ENCODE data around the gene SMARCC1.

SMARCC1 gene

DNA sequence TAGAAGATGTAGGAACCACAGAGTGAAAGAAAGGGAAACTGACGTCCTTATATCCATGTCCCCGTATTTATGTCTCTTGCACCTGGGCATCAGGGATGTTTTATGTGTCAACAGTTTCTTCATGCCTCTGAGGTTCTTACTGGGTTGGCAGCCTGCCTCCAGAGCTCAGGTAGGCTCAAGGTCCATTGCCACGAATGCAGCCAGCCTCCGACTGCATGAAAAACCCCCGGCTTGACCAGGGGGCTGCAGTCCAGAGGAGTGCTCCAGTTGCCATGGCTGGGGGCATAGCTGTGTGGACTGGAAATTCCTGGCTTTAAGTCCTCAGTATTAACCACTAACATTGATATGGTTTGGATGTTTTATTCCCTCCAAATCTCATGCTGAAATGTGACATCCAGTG is 200.3 kb downstream of the SMARCC1 start:
- DNase-seq: no peak

DNA sequence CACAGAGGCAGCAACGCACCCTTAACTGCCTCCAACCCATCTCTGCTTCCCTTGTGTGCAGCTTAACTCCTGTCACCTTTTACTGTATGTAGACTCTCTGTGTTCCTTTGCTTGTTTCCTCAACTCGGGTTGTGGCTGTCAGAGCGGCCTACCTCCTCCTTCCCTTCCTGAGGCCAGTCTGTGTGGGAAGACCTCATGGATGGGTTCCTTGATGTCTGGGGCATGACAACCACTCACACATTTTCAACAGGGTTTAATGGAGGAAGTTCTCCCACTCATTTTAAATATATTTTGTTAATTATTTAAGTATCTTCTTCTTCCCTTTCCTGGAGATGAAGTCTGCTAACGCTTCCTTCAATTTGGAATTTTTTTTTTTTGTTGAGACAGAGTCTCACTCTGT is 201.2 kb downstream of the SMARCC1 start:
- no peak for DNase-seq

DNA sequence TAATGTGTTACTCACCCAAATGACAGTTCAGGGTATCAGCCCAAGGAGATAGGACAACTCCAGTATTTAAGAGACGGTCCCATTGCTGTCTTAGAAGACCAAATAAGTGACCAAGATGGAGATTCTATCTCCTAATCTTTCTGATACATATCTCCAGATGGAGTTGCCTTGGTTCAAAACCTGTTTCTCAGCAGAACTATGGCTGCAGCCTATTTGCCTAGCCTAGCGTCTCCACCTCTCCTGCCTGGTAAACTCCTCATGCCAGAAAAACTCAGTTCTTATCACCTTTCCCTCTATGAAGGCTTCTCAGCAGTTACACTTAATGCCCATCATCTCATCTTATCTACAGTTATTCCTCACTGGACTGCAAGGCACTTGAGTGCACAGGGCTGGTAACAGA is 201.8 kb downstream of the SMARCC1 start:
- DNase-seq: no peak

DNA sequence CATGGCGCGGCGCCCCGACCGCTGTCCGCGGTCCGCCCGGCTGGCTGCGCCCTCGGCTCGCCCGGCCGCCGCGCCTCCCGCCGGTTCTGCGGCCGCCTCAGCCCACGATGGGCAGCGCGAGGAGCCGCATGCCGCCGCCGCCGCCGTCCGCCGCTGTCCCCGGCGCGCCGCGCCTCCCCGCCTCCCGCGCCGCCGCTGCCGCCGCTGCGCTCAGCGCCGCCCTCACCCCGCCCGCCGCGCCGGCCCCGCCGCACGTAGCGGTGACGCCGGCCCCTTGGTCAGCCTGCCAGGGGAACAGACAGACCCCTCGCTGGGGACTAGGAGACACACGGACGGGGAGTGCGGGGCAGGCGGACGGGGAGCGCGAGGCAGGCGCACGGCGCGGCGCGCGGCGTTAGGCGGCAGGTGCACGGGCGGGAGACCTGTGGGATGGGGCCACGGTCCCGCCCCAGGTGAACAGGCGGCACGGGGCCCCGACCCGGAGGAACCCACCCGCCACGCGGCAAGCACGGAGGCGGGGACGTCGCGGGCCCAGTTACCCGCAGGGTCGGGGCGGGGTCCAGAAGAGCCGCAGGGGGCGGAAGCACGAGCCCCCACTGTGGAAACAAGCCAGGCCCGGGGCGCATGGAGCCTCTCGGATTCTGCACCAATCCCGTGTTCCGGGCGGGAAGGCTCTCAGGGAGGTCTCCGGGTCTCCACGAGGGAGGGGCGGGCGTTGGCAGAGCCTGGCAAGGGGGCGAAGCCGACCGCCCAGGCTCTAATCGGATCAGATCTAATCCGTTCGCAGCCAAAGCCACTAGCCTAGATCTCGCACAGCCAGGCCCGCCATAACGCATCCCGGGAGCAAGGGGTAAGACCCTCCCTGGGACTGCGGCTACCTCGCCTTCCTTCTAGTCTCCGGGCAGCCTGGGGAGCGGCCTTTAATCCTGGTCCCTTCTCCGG is 202.7 kb downstream of the SMARCC1 start, which contains the start of gene CSPG5:
Gene CSPG5 (minus strand): TSS at position 175 of the 942 bp plus-strand sequence. CDS start 172 bp downstream, at position 3.
- DNase-seq: peak; percentile 46

DNA sequence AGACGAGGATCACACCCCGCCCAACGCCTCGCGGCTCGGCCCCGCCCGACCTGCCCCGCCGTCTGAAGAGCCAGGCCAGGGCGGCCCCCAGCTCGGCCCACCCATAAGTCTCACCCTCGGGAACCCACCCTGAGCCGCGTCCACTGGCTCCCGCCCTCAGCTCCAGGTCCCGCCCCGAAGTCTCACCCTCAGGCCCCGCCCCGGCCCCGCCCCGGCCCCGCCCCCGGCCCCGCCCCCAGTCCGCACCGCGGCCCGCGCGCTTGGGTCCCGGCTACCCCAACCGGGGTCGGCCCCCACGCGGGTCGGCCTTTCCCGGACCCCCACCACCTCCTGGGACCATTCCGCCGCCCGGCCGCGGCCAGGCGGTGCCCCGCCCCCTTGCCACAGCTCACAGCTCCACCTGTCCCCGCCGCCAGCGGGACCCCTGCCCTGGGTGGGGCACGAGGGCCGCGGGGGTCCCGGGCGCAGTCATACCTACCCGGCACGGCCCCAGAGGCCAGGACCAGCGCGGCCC is 203.5 kb downstream of the SMARCC1 start:
- DNase-seq: peak; percentile 36

DNA sequence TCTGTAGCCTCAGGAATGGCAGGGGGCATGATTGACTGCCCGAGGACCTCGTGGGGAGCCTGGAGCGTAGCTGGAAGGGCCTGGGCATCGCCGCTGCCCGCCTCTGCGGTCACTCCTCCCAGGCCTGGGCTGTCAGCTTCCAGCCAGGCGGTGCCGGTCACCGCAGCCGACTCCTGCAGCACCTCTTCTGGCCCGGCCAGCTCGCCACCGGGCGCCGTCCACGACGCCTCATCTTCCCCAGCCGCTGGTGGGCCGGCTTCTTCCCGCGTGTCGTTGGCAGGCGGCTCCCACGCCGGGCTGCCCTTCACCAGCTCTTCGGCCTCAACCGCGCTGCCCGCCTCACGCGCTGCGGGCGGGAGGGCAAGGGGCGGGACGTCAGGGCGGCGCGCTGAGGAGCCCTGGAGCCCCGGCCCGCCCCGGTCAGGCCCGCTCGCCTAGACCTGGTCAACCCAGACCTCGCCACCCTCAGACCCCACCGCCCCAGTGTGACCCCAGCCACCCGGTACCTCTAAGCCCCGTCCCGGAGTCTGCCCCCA is 204.0 kb downstream of the SMARCC1 start:
- no peak for DNase-seq

DNA sequence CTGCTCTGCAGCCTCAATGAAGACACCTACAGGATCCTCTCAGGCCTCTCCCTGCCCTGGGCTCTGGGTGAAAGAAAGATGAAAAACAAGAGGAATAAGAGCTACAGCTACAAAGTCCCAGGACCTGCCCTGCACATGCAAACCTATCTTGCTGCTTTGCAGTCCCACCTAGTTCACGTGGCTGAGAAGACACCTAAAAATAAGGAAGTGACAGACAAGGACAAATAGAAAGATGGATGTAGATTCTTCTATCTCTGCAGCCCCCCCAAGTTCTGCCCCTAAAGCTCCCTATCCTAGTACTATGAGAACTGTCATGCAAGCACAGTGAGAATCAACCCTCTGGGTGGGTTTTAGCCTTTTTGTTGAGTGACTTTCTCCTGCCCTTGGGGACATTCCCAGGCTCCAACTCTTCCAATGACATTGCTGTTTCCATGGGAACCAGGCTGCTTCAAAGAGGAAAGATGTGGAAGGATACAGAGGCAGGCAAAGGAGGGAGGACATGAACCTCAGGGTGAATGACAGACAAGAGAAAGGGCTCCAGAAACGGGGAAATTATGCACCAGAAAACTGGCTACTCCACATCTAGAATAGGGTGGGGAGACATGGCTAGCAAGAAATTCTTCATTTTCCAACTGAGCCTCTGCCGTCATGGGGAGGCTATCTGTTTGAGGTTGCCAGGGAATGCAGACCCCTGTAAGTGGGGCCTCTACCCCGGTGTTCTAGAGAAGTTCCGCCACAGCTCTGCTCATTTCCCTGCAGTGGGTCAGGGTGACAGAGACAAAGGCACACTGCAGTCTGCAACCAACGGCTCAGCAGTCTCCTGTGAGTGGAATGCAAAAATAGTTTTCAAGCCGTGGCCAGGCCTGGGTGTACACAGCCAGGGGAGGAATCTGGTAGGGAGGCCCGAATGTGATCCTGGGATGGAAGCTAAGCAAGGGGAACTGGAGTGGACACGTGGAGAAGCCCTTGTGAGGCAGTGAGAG is 208.2 kb downstream of the SMARCC1 start:
- DNase-seq: no peak

DNA sequence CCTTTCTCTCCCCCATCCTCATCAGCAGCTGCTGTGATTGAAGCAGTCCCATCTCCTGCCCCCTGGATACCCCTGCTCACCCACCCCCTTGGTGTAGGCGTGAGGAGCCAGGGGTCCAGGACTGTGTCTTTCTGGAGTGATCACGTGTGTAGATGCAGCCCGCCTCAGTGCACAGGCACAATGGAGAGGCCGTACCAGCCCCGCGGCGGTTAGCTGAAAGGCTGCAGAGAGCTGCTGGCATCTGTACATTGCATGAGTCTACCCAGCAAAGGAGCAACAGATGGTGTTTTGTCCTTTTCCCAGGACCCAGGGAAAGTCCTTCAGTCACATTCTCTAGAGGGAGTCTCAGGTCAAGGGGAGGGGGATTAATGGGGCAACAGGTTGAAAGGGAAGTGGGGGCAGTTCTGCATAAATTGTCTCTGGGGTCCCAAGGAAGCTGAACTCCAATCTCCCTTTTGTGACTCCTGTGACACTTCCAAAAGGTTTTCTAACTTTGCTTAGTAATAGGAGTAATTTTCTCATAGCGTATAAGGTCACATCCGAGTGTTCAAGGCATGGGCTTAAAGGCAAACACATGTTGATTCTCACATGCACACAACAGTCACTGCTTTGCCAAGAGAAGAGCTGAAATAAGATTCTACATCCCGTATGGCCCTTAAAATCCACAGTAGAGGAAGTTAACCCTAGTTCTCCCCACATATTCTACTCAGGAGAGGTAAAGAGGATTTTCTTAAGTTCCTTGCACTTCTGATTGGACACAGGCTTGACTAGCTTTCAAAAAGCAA is 210.1 kb downstream of the SMARCC1 start:
- DNase-seq: no peak

DNA sequence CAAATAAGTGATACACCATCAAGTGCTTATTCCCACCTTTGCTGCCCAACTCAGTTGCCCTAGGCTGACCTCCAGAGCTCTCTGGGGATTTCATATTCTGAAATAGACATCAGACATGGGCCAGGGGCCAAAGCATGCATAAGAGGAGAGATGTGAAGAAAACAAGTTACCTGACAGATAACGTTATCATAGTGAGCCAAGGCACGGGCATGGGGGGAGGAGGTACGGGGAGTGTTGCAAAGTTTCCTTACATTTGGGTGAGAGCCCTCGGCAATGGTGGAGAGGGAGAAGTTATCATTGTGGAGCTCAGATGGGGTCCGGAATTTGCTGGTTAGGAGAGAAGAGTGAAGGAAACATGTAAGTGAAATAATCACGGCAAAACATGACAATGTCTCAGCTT is 212.8 kb downstream of the SMARCC1 start:
- DNase-seq: no peak

DNA sequence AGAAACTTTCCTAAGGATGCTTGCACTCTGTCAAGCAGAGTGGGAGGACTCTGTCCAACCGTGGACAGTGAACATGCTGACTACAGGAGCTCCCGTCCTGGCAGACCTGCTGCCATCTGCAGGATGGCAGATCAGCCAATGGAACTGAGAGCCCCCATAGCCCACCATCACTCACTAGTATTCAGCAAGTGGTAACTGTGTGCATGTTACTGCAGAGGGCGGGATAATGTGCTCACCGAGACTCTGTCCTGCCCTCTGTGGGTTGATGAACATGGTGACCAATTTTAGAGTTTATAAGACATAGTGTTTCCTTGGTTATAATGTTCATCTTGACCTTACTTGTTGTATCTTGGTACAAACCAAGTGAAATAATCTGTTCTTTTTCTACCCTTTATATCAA is 214.5 kb downstream of the SMARCC1 start:
- no peak for DNase-seq

DNA sequence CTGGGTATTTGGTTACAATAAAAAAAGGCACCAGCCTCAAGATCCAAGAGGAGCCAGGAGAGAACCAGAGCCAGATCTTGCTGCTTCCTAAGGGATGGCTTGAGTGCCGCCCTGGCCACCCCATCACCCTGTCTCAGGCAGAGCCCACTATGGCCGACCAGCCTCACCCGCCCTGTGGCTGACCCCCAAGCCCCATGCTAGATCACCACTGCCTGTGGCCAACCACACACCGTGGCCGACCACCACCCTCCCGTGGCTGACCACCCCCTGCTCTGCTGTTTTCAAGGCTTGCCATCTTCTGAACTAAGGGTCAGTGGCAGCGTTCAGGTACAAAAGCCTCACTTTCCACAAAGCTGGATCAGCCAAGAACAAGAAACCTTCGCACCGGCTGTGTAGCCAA is 215.0 kb downstream of the SMARCC1 start:
- DNase-seq: no peak

DNA sequence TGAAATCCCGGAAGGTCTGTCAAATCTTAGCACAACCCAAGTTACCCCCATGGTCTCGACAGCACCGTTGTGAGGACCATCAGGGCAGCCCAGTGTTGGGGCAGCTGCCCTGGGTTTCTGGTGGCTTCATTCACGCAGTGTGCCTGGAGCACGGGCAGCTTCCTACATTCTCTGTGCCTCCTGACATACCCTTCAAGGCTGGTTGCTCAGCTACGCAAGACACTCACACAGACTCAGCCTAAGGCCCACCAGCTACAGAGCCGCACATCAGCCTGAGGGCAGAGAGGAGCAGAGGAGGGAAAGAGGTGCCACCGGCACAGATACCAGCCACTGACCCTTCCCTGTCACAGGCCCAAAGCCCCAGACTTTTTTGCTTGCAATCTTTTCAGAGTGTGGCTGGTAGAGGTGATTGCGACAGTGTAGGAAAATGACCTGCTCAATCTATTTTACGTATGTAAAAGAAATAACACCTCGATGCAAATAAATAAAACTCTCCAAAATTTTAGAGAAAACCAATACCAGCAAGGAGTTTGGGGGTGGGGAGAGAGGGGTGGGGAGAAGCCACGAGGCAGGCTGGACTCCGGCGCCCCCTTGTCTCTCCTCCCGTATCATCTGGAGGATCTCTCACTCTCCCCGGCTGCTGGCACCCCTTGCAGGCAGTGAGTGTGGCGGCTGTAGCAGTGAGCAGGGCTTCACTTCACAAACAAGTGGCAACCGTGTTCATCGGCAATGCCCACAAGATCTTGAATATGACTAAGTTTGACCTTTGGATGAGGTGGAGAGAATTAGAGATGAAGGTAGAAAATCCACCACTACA is 215.8 kb downstream of the SMARCC1 start:
- no peak for DNase-seq

DNA sequence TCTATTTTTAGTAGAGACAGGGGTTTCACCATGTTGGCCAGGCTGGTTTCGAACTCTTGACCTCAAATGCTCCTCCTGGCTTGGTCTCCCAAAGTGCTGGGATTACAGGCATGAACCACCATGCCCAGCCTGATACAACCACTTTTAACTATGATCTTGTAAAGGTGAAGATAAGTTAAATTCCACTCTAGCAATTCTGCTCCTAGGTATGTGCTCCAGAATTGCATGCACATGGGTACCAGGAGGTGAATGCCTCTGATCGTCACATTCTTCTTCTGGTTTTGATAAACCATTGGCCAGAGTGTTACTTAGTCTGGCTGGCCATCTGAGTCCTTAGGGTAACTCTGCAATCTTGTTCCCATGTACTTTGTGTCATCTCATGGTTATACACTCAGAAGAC is 225.3 kb downstream of the SMARCC1 start:
- DNase-seq: no peak

DNA sequence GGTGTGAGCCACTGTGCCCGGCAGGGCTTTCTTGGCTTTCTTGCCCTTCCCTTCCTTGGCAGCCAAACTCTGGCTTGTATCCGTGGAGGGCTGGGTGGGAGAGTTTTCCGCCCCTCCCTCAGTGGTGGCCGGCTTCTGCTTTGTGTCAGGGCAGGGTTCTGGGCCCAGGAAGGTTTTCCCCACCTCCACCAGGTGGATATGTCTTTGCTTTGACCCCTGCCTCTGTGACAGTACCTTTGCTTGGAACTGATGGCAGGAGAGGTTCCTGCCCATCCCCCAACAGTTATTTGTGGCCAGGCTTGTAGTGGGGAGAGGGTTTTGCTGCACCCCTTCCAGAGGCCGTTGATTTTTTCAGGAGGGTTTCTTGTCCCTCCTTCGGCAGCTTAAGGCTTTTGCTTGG is 227.4 kb downstream of the SMARCC1 start:
- no peak for DNase-seq

DNA sequence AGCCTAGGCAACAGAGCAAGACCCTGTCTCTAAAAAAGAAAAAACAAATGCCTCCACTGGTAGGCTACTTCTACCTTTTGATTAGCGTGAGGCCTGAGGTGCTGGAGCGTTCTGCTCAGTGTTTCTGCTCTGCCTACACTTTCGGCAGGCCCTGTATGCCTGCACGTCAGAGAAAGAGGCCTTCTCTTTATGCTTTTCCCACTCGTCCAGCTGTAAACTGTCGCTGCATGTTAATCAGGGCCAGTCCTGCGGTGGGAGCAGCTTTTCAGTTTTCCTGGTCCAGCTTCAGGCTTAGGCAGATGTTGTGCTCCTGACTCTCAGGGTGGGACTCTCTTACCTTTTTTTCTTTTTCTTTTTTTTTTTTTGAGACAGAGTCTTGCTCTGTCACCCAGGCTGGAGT is 228.3 kb downstream of the SMARCC1 start:
- DNase-seq: no peak

DNA sequence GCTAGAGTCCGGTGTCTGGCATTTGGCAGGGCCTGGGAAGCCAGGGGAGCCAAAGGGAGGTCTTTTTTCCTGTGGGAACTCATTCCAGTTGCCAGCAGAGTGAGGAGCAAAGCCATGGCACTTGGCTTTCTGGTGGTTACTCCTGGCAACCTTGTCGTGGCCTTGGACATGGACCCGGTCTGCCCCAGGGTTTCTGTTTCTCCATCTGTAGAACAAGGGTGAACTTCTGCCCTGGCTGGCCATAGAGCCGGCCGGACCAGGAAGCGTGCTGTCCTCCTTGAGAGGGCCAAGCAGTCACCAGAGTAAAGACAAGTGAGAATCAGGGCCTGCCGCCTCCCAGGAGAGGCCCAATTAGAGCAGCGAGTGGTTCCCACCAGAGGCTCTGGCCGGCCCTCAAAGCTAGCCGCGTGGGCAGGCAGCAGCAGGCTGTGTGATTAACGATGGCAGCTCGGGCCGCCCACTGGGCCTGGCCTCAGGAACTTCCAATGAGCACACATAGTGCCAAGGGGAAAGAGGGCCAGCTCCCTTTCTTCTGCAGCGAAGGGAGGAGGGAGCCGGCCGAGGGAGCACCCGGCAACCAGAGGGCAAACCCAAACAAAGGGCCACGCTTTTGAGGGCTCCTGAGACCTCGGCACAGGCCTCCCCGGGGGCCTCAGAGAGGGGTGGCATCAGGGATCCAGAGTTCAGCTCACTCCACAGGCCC is 239.1 kb downstream of the SMARCC1 start:
- no peak for DNase-seq

DNA sequence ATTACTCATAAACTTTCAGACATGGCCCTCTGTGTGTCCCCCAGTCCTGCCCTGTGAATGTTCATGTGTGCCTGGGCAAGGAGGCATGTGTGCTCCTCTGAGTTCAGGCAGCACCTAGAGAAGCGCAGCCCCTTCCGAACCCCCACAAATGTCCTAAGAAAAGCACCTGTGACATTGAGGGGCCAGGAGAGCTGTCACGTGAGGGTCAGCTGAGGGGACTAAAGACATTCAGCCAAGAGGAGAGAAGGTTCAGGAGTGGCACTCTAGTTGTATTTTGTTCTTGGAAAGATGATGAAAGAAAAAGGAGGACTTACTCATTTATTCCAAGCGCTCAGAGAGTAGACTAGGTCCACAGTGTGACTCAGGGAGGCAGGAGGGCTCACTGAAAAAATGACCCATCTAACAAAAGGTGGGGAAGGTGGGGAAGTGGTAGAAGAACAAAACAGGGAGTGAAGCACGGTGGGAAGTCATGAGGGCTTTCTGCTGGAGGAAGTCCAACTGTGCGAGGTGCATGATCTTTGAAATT is 240.0 kb downstream of the SMARCC1 start:
- no peak for DNase-seq

DNA sequence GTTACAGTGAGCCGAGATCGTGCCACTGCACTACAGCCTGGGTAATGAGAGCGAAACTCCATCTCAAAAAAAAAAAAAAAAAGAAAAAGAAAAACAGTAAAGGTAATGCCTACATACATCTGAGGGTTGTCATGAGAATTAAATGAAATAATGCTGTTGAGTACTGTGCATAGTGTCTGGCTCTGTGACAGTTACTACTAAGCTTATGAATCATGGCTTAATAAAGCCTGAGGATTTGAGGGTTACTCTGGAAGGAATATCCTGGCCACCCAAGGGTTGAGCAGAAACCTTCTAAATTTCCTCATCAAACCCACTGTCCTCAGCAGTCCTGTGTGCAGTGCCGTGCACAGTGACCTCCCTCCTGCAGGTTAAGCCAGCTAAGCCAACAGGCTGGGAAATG is 241.4 kb downstream of the SMARCC1 start:
- DNase-seq: no peak

DNA sequence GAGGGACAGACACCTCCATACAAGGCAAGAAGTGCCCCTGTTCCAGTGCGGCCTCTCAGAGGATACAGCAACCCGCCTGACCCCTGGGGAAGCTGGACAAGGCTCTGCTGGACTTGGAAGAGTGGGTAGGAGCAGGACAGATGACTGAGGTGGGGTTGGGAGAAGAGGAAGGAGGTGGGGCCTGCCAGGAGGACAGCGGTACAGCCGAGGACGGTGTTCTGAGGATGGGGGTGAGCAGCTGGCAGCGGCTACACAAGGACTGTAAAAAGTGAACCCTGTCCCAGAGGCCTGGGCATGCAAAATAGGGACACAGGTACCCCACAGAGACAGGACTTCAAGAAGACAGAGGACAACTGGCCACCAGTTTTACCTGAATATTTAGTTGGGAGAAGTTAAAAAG is 244.7 kb downstream of the SMARCC1 start:
- no peak for DNase-seq

DNA sequence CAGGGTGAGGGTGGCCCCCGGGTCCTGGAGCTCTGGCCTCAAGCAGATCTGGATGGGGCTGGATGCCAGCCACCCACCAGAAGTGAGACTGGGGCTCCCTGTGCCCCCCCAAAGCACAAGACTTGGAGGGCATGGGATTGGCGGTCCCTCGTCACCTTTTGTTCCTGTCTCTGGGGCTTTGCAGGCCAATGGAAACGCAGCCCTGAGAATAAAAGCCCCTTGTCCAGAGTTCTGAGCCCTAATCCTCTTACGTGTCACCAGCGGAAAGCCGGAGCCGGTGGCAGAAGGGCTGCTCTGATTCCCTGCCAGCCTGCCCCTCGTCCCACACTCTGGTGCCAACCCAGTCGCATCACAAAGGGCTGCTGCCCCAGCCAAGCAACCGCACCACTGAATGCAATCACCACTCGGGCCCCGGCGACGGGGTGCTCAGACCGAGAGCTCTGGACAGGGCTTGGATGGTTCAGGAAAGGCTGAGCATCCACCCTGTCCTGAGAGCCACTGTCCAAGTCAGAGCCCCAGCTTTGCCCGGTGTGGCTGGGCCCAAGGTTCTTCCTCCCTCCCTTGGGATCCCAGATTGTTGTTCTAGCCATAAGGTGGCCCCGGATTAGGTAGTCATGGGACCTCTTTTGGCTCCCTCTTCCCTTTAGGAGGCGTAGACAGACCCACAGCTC is 245.3 kb downstream of the SMARCC1 start:
- DNase-seq: no peak
